Right lobe of liver (tissue), 6 donors: ENCODE measurements around the gene GTF2H4. TPM values are rescaled to one million over a fixed set of nuclear protein-coding genes. Genes with fewer than 3 reads are reported as not detected.

Experiments
- ATAC-seq, 4 donors: fragments of 200-7000 bp; cut with Tn5 transposase; one replicate each; pipeline ENCODE4 v1.9.1; 2020; ENCODE audit warnings: mild to moderate bottlenecking in 4 of 4, moderate library complexity in 4 of 4
- DNase-seq, 3 donors: peaks; one replicate each; pipeline ENCODE4 v3.0.0-alpha.2; 2020
- H3K27ac ChIP-seq, 3 donors: fragments of 200-600 bp; one replicate each; pipeline ENCODE4 v1.8.0; 2022
- H3K27me3 ChIP-seq, 2 donors: fragments of 200-600 bp; one replicate each; pipeline ENCODE4 v1.8.0; 2022
- H3K36me3 ChIP-seq, 4 donors: fragments of 200-600 bp; sonication (generic) in 1 of 4; one replicate each; pipeline versions ENCODE4 v1.5.1 to v1.8.0; 2017 to 2022; ENCODE audit warnings: control low read depth in 1 of 4
- H3K4me1 ChIP-seq, 4 donors: fragments of 200-600 bp; sonication (generic) in 1 of 4; one replicate each; pipeline versions ENCODE4 v1.5.1 to v1.8.0; 2017 to 2022; ENCODE audit warnings: control low read depth in 1 of 4
- H3K4me3 ChIP-seq, 3 donors: fragments of 200-600 bp; one replicate each; pipeline ENCODE4 v1.8.0; 2022
- H3K9me3 ChIP-seq, 4 donors: fragments of 200-600 bp; sonication (generic) in 1 of 4; one replicate each; pipeline versions ENCODE4 v1.5.1 to v1.8.0; 2017 to 2022; ENCODE audit warnings: control low read depth in 1 of 4
- CTCF ChIP-seq, 4 donors: fragments of 200-600 bp in 3 of 4; fragments of 450-650 bp in 1 of 4; IDR thresholded peaks; one replicate each; pipeline versions ENCODE4 v1.5.1 to v1.8.0; 2016 to 2022; ENCODE audit warnings: antibody characterized with exemption in 4 of 4, mild to moderate bottlenecking in 2 of 4
- POLR2A ChIP-seq: fragments of 450-650 bp; IDR thresholded peaks from one replicate; pipeline ENCODE4 v1.6.1; 2017; ENCODE audit warnings: antibody characterized with exemption, mild to moderate bottlenecking
- WGBS: methylation state at CpG from one replicate; pipeline ENCODE4 v1.1.6; 2018; ENCODE audit warnings: low coverage, low lambda C conversion rate; ENCODE audit not compliant: insufficient coverage; ENCODE audit errors: missing lambda C conversion rate; 5-methylcytosine and 5-hydroxymethylcytosine counted together
- intact Hi-C, 2 donors: fragments of 100-400 bp; cut with DNase I; formaldehyde crosslinking; loops; one replicate each; pipeline versions ENCODE4 v1.11.2 to v1.14.1; 2022
- total RNA-seq, 6 experiments: library from RNA; depleted of rRNA in 2 of 6; stranded (reverse); fragments of >200 nt in 2 of 6; fragmentation: NEBNext Ultra II Directional in 3 of 6; extraction: Animal tissue kit (Norgen Biotek cat#: 25700) in 3 of 6; gene quantifications; one replicate each; pipeline versions ENCODE4 v1.1.0 to v1.2.4, GENCODE V29; 2016 to 2023
- donor health status: DM: no; HTN: yes; CAD: no.
- donor health status: DM: no; HTN: no; CAD: no.
- donor health status: DM: no; HTN: no; CAD: no.
- donor health status: DM: no; HTN: yes; CAD: no.
- donor health status: DM: no; HTN: yes; CAD: no.

The GTF2H4 gene
- total RNA-seq, 6 experiments from 2014 or later = 3.6 to 21.1 (median 17.3) TPM

- TF ChIP-seq POLR2A (no peak), CTCF (IDR thresholded peaks at IDR 0.05) (no peak)
- no peak overlapping the region for H3K4me3 ChIP-seq
- no peak overlapping the region for H3K27ac ChIP-seq
- no CpG with 5 or more reads among the region's 18 CpGs for WGBS
- H3K4me1 ChIP-seq = no peaks in the 10 kb centered on the region
- DNase-seq (no peak), ATAC-seq (no peak)
- H3K9me3 ChIP-seq = no peaks in the 10 kb centered on the region
- H3K36me3 ChIP-seq = no peaks in the 10 kb centered on the region
- no peaks in the 10 kb centered on the region for H3K27me3 ChIP-seq
- intact Hi-C loops = loop anchor here in 1 of 2 donors (10.0 kb wide), 1 partner anchor 64 kb away; no protein-coding TSS in a partner anchor
These were observed 19.1 kb upstream of the GTF2H4 start for GRCh38 chr6:30888816-30889495.

GRCh38 chr6:30889496-30889885 lies 18.5 kb upstream of the GTF2H4 start:
- ATAC-seq = no peak

GRCh38 chr6:30889921-30890645 lies 17.9 kb upstream of the GTF2H4 start:
- Histone ChIP-seq H3K4me1 (no peaks in the 10 kb centered on the region), H3K27ac (no peak overlapping the region), H3K27me3 (no peaks in the 10 kb centered on the region), H3K4me3 (no peak overlapping the region), H3K36me3 (no peaks in the 10 kb centered on the region), H3K9me3 (no peaks in the 10 kb centered on the region)
- ATAC-seq (no peak), DNase-seq (peak in 1 of 3 donors; percentile 45)
- TF ChIP-seq CTCF (IDR thresholded peaks at IDR 0.05) = no peak
- TF ChIP-seq POLR2A = no peak
- intact Hi-C loops = loop anchor here in 1 of 2 donors (10.0 kb wide), 1 partner anchor 65 kb away; no protein-coding TSS in a partner anchor
- 85% methylated on average over 10 of the region's 14 CpGs for WGBS

More at GRCh38 chr6:30889496-30889885, 18.5 kb upstream of the GTF2H4 start:
- intact Hi-C loops = loop anchor here in 1 of 2 donors (10.0 kb wide), 1 partner anchor 65 kb away; no protein-coding TSS in a partner anchor
- Histone ChIP-seq H3K27ac (no peak overlapping the region), H3K4me3 (no peak overlapping the region), H3K27me3 (no peaks in the 10 kb centered on the region), H3K4me1 (no peaks in the 10 kb centered on the region), H3K9me3 (no peaks in the 10 kb centered on the region), H3K36me3 (no peaks in the 10 kb centered on the region)
- WGBS = 60% methylated on average over 2 of the region's 4 CpGs
- TF ChIP-seq CTCF (IDR thresholded peaks at IDR 0.05) (no peak), POLR2A (no peak)
- DNase-seq = no peak

GRCh38 chr6:30890646-30891449 lies 17.2 kb upstream of the GTF2H4 start:
- no peak overlapping the region for H3K4me3 ChIP-seq
- H3K27ac ChIP-seq = no peak overlapping the region
- intact Hi-C loops = no loop called here
- TF ChIP-seq POLR2A = no peak
- TF ChIP-seq CTCF (IDR thresholded peaks at IDR 0.05) = no peak
- peak in 1 of 3 donors; percentile 37 for DNase-seq
- H3K27me3 ChIP-seq = no peaks in the 10 kb centered on the region
- H3K36me3 ChIP-seq = no peaks in the 10 kb centered on the region
- ATAC-seq = no peak
- WGBS = 88% methylated on average over 4 of the region's 12 CpGs
- no peaks in the 10 kb centered on the region for H3K4me1 ChIP-seq
- no peaks in the 10 kb centered on the region for H3K9me3 ChIP-seq
